ENCODE measurements around the gene EHBP1. TPM values are rescaled to one million over a fixed set of nuclear protein-coding genes. Genes with fewer than 3 reads are reported as not detected.

EHBP1 gene
- total RNA-seq, 2 donors from 2014 or later, result 22.6 to 32.1 TPM

DNA sequence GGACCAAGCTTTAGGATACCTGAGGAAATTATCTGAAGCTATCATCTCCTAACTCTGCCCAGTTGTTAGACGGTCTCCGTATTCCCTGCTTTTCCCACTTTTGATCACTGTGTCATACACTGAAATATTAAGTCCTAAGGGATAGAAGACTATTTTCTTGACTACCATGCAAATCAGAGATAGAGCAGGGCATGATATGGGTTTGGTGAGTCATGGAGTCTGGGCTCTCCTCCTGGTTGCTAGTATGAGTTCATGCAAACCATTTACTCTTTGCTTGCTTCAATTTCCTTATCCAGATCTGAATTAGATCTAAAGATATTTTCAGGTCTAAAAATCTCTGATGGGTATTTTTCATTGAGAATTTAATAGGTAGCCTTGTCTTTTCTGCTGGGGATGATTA lies 55.0 kb downstream of the EHBP1 start:
- ATAC-seq (no peak), DNase-seq (no peak)
- intact Hi-C loops (cut with DNase I, micrococcal nuclease), result no loop called here

- ATAC-seq (no peak), DNase-seq (no peak)
- intact Hi-C loops (cut with DNase I, micrococcal nuclease), result no loop called here
Observed at GRCh38 chr2:62765619-62766376, 60.3 kb downstream of the EHBP1 start.

GRCh38 chr2:62768615-62769014 lies 63.1 kb downstream of the EHBP1 start:
- ATAC-seq (no peak), DNase-seq (no peak)
- intact Hi-C loops (cut with DNase I, micrococcal nuclease), result no loop called here

GRCh38 chr2:62770629-62771028 lies 65.1 kb downstream of the EHBP1 start:
- intact Hi-C loops (cut with DNase I, micrococcal nuclease), result loop anchor here in 1 of 2 donors (5.0 kb wide), 1 partner anchor 313 kb away; no protein-coding TSS in a partner anchor
- no peak for ATAC-seq
- no peak for DNase-seq

- peak; percentile 80 for ATAC-seq
- intact Hi-C loops (cut with DNase I, micrococcal nuclease), result loop anchor here (5.0 kb wide), 1 partner anchor 317 kb away; no protein-coding TSS in a partner anchor
- DNase-seq, result no peak
Observed at GRCh38 chr2:62774555-62775366, 69.2 kb downstream of the EHBP1 start.

DNA sequence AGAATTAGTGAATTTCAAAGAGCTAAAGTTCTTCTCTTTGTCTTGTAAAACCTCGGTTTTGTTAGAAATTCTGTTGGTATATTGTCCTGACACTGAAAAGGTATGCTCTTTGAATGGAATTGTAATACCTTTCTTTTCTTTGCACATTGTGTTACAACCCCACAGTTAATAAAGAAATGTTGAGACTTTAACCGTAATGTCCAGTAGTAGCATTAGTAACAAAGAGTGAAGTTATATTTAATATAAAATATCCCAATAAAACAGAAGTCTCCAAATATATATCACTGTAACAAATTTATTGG lies 69.8 kb downstream of the EHBP1 start:
- intact Hi-C loops (cut with DNase I, micrococcal nuclease), result loop anchor here in 1 of 2 donors (5.0 kb wide), 1 partner anchor 318 kb away; no protein-coding TSS in a partner anchor

GRCh38 chr2:62783679-62784078 lies 78.2 kb downstream of the EHBP1 start:
- DNase-seq (no peak), ATAC-seq (no peak)
- intact Hi-C loops (cut with DNase I, micrococcal nuclease), result no loop called here

More for the DNA sequence above, 69.8 kb downstream of the EHBP1 start:
- DNase-seq (no peak), ATAC-seq (no peak)

DNA sequence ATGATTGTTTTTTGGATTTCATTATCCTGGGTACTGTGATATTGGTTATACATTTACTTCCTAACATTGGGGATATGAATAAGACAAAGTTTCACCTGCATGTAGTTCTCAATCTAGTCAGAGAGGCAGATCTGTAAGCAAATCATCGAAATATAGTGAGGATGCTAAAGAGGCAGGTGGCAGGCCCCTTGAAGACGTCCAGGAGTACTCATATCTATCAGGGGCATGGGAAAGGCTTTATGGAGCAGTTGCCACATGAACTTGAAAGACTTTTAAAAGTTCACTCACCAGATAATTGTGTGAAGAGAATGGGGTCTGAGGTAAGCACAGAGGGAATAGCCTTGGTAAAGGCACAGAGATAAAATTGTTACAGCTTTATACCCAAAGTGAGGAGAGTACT lies 78.8 kb downstream of the EHBP1 start:
- DNase-seq, result no peak
- no peak for ATAC-seq
- intact Hi-C loops (cut with DNase I, micrococcal nuclease), result no loop called here

DNA sequence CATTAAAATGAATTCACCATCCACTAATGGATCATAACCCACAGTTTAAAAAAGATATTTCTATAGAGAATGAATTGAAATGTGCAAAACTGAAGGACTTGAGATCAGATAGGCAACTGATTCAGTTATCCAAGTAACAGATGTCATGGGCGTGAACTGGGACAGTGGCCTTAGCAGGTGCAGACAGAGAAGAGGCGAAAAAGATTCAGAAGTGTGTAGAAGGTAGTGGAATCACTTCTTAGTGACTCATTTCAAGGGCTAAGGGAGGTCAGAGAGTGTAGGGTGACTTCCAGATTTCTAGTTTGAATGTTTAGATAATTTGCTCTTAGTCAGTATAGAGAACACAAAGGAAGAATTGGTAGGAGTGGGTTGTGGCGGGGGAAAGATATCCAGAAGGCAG lies 79.7 kb downstream of the EHBP1 start:
- intact Hi-C loops (cut with DNase I, micrococcal nuclease), result no loop called here
- no peak for ATAC-seq

DNA sequence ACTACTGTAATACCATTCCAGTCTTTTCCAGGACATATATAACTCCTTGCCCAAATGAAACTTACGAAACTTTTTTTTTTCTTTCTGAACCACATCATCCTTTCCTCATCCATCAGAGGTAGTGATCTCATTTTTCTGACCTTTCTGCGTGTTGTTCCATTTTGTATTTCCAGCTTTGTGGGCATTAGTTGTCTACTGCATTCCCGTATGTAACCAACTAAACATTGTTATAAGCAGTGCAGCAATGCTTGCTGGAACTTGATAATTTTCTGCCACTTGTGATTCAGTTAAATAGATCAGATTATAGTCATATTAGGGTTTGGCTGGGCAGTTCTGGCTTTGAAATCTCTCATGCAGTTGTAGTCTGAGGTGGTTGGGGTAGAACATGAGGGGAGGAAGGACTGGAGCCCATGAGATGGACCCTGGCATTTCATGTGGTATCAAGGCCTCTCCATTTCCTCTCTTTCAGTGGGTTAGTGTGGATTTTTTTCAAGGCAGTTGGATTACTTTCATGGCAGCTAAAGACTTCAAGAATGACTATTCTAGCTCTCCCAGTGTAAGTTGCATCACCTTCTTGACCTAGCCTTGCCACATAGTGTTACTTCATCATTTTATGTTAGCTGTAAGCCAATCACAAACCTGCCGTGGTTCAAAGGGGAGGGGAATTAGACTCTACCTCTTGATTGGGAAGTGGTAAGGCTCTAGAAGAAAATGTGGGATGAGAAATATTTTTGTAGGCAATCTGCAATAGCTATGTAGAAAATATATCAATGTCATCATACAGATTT lies 80.5 kb downstream of the EHBP1 start:
- no peak for DNase-seq
- no peak for ATAC-seq
- intact Hi-C loops (cut with DNase I, micrococcal nuclease), result no loop called here

More for the DNA sequence above, 79.7 kb downstream of the EHBP1 start:
- DNase-seq, result no peak

DNA sequence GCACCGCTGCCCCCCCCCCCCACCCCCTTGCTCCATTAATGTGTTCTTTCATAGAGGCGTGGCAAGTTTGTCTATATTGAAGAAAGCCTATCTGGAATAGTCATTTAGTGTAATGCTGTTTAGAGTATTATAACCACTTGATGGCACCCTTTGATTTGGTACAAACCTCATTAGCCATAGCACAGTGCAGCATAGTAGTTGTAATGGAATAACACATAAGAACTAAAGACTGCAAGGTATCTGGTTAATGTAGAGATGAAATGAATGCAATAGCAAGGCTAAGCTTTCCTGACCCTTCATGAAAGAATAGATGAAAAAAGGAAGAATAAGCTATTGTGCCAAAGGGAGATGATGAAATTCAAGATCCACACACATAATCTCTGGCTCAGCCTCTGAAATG lies 81.9 kb downstream of the EHBP1 start:
- peak; percentile 83 for ATAC-seq
- no peak for DNase-seq
- intact Hi-C loops (cut with DNase I, micrococcal nuclease), result no loop called here

DNA sequence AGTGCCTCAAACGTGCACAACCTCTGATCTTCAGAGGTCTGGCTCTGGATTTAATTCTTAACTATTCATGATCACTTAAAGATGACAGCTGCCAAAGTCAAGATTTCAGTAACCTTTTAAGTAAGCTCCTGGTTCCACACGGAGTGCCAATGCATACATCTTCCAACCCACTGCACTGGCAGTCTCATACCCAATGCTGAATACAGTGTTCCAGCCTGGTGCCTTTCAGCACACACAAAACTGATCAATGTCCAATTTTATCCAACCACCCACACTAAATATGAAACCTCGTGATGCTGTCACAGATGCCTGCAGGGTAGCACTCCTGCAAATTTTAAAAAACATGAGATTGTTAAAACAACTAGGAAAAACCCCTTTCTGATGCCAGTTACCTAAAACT lies 84.0 kb downstream of the EHBP1 start:
- intact Hi-C loops (cut with DNase I, micrococcal nuclease), result no loop called here
- ATAC-seq (no peak), DNase-seq (no peak)

DNA sequence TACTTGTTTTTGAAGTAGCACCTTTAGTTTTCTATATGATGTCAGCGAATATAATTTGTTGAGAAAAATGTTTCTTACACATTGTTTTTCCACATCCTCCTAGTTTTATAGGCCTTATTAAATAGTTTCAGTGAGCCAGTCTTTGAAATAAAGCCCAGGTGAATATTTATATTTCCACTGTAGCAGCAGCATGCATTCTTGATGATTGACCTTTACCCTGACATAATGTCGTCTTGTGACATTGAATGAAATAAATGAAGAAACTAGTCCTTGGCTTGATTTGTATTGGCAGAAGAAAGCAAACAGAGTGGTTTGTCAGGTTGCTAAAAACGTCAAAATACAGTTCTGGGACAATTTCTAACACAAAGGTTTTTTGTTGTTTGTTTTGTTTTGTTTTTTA lies 84.4 kb downstream of the EHBP1 start:
- intact Hi-C loops (cut with DNase I, micrococcal nuclease), result no loop called here
- ATAC-seq (peak; percentile 37), DNase-seq (no peak)

GRCh38 chr2:62792408-62792807 lies 86.9 kb downstream of the EHBP1 start:
- ATAC-seq, result no peak
- intact Hi-C loops (cut with DNase I, micrococcal nuclease), result no loop called here
- no peak for DNase-seq

DNA sequence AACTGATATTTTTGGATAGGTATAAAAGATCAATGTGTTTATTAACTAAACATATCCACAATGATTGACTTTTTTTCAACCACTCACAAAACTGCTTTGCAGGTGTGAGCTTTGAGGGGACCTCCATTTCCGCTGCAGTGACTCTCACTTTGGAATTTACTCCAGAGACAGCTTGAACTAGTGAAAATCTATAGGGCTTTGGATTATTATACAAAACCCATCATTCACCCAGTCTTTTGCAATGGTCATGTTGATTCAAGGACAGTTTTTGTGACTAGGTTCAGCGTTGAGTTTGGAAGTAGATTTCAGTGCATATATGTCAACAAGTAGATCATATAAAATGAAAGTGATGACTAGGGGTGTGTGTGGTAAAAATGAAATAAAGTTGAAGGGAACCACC lies 87.7 kb downstream of the EHBP1 start:
- DNase-seq (no peak), ATAC-seq (no peak)
- intact Hi-C loops (cut with DNase I, micrococcal nuclease), result no loop called here

DNA sequence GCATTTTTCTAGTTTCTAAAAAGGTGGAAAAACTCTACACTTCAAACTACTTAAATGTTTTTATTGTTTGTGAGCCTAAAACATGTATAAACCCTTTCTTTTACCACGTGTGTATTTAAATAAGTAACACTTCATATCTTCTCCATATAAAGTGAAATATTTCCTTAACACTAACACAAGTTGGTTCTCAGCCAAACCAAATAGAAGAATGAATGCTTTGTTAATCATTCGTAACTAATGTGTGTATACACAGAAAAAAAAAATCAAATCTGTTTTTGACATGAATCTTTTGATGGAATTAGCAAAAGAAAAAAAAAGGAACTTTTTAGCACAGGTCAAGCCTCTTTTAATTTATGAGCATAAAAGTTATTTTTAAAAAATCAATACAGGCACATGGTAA lies 89.3 kb downstream of the EHBP1 start:
- intact Hi-C loops (cut with DNase I, micrococcal nuclease), result no loop called here
- DNase-seq (no peak), ATAC-seq (peak; percentile 75)

- intact Hi-C loops (cut with DNase I, micrococcal nuclease), result no loop called here
- ATAC-seq, result no peak
Observed at GRCh38 chr2:62795341-62795740, 89.8 kb downstream of the EHBP1 start.

DNA sequence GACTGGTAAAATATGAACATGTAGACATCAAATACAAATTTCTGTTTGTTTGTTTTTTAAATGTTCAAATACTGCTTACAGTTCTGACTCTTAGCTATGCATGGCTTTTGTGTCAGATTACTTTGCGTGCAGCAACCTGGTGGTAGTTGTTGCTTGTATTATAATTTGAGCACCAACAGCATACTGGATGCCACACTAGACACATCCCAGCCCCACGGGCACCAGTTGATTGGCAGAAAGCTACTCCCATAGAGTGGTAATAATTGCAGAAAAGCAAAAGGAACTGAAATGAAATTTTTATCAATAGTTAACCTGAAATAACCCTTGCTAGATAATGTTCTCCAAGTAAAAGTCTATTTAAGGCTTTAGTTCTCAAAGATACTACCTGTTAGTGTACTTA lies 91.6 kb downstream of the EHBP1 start:
- ATAC-seq (no peak), DNase-seq (no peak)
- intact Hi-C loops (cut with DNase I, micrococcal nuclease), result no loop called here

More at GRCh38 chr2:62795341-62795740, 89.8 kb downstream of the EHBP1 start:
- DNase-seq, result no peak

DNA sequence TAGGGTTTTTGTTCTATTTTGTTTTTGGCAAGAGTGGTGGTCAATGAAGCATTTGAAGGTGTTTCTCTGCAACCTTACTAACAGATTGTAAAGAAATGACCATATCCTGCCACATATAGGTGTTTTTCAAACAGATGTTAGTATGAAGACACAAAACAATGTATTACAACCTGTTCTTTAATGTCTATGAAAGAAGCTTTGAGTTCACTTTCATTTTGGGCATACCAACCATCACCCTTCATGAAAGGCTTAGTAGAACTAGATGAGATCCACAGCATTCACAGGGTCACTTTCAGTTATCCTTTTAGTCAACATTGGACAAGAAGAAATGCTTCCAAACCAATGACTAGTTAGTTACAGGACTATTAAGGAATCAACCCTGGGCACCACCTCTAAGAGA lies 95.1 kb downstream of the EHBP1 start:
- no peak for ATAC-seq

GRCh38 chr2:62801110-62801509 lies 95.6 kb downstream of the EHBP1 start:
- ATAC-seq (no peak), DNase-seq (no peak)
- intact Hi-C loops (cut with DNase I, micrococcal nuclease), result no loop called here

More for the DNA sequence above, 95.1 kb downstream of the EHBP1 start:
- DNase-seq, result no peak
- intact Hi-C loops (cut with DNase I, micrococcal nuclease), result no loop called here
